ENCODE measurements around the gene SBF2.

GRCh38 chr11:9747229-9747628, 546.8 kb downstream of the SBF2 start:
- TF ChIP-seq TFAP4 (IDR thresholded peaks at IDR 0.05; ENCODE audit: borderline replicate concordance, low read depth) (no peak), CTCF (CRISPR knock-in tag; IDR thresholded peaks at IDR 0.05) (no peak), ZNF354B (CRISPR knock-in tag; IDR thresholded peaks at IDR 0.05) (no peak), CEBPB (IDR thresholded peaks at IDR 0.05; ENCODE audit: borderline replicate concordance, low read depth, low read length) (no peak), ZNF407 (CRISPR knock-in tag; IDR thresholded peaks at IDR 0.05; ENCODE audit: not compliant biosample characterization) (no peak), TCF7 (IDR thresholded peaks at IDR 0.05; ENCODE audit: low read depth) (no peak), TAF1 (CRISPR knock-in tag; IDR thresholded peaks at IDR 0.05) (no peak), ZNF652 (CRISPR knock-in tag; IDR thresholded peaks at IDR 0.05; ENCODE audit: borderline replicate concordance, low read depth) (no peak)
- TF ChIP-seq, protein P1, sequence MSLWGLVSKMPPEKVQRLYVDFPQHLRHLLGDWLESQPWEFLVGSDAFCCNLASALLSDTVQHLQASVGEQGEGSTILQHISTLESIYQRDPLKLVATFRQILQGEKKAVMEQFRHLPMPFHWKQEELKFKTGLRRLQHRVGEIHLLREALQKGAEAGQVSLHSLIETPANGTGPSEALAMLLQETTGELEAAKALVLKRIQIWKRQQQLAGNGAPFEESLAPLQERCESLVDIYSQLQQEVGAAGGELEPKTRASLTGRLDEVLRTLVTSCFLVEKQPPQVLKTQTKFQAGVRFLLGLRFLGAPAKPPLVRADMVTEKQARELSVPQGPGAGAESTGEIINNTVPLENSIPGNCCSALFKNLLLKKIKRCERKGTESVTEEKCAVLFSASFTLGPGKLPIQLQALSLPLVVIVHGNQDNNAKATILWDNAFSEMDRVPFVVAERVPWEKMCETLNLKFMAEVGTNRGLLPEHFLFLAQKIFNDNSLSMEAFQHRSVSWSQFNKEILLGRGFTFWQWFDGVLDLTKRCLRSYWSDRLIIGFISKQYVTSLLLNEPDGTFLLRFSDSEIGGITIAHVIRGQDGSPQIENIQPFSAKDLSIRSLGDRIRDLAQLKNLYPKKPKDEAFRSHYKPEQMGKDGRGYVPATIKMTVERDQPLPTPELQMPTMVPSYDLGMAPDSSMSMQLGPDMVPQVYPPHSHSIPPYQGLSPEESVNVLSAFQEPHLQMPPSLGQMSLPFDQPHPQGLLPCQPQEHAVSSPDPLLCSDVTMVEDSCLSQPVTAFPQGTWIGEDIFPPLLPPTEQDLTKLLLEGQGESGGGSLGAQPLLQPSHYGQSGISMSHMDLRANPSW (CRISPR knock-in tag; IDR thresholded peaks at IDR 0.05; ENCODE audit: borderline replicate concordance) = no peak
- TF ChIP-seq, protein P2, sequence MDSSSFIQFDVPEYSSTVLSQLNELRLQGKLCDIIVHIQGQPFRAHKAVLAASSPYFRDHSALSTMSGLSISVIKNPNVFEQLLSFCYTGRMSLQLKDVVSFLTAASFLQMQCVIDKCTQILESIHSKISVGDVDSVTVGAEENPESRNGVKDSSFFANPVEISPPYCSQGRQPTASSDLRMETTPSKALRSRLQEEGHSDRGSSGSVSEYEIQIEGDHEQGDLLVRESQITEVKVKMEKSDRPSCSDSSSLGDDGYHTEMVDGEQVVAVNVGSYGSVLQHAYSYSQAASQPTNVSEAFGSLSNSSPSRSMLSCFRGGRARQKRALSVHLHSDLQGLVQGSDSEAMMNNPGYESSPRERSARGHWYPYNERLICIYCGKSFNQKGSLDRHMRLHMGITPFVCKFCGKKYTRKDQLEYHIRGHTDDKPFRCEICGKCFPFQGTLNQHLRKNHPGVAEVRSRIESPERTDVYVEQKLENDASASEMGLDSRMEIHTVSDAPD (CRISPR knock-in tag; IDR thresholded peaks at IDR 0.05) = no peak
